Activated CD8-positive, alpha-beta T cell treated with anti-CD3 and anti-CD28 coated beads for 36 hours (primary cell): ENCODE data around the gene TUG1. TPM values are rescaled to one million over a fixed set of nuclear protein-coding genes. Genes with fewer than 3 reads are reported as not detected.

Source experiments
- ATAC-seq: fragments of 200-7000 bp; cut with Tn5 transposase; one replicate; pipeline ENCODE4 v1.10.0; 2021; ENCODE audit warnings: mild to moderate bottlenecking, moderate library complexity
- CTCF ChIA-PET: fragments of 350-600 bp; sonication (Branson Sonifier 250); formaldehyde crosslinking; loops from one replicate; lab custom pipeline; 2021; ENCODE audit warnings: antibody characterized with exemption; lab: Charles Lee
- POLR2A ChIA-PET: fragments of 350-600 bp; sonication (Branson Sonifier 250); formaldehyde crosslinking; loops from one replicate; lab custom pipeline; 2021; ENCODE audit warnings: antibody characterized with exemption; lab: Charles Lee
- DNase-seq: peaks from one replicate; pipeline ENCODE4 v3.0.0-alpha.2; 2020
- H3K27ac Mint-ChIP-seq: one replicate; pipeline ENCODE4 v1.8.0; 2021; ENCODE audit warnings: mild to moderate bottlenecking, mixed read lengths
- H3K27me3 Mint-ChIP-seq: one replicate; pipeline ENCODE4 v1.8.0; 2021; ENCODE audit warnings: mixed read lengths
- H3K36me3 Mint-ChIP-seq: one replicate; pipeline ENCODE4 v1.8.0; 2021; ENCODE audit warnings: low read depth, mixed read lengths
- H3K4me1 Mint-ChIP-seq: one replicate; pipeline ENCODE4 v1.8.0; 2021; ENCODE audit warnings: low read depth, mixed read lengths
- H3K4me3 Mint-ChIP-seq: one replicate; pipeline ENCODE4 v1.8.0; 2021; ENCODE audit warnings: mild to moderate bottlenecking, moderate library complexity, mixed read lengths
- H3K9me3 Mint-ChIP-seq: one replicate; pipeline ENCODE4 v1.8.0; 2021; ENCODE audit warnings: mixed read lengths
- intact Hi-C: fragments of 100-400 bp; cut with micrococcal nuclease; formaldehyde crosslinking; loops from one replicate; pipeline ENCODE4 v1.10.0; 2022
- total RNA-seq, 2 experiments: library from RNA; stranded (reverse); gene quantifications; one replicate each; pipeline ENCODE4 v1.2.3, GENCODE V29; 2021
- TF ChIP-seq, protein P1 (sequence below): fragments of 200-600 bp; IDR thresholded peaks from one replicate; pipeline ENCODE4 v1.8.0; 2022; ENCODE audit warnings: antibody characterized with exemption, mild to moderate bottlenecking

TUG1 gene
- total RNA-seq, result 10 to 100 TPM; 45.2 to 45.7 TPM

- Mint-ChIP-seq H3K4me1 (peaks cover 54% of the 10 kb centered on the region), H3K27ac (peak within 1 kb of the TSS; percentile 97), H3K27me3 (no peaks in the 10 kb centered on the region), H3K36me3 (peaks cover 83% of the 10 kb centered on the region), H3K4me3 (peak within 1 kb of the TSS; percentile 86), H3K9me3 (peaks cover 51% of the 10 kb centered on the region)
- ChIA-PET POLR2A (interaction anchor here (0.6 to 4.5 kb wide), 15 partner anchors 7 to 971 kb away, joined by 3 to 52 read pairs (median 4); partner anchors contain the start of genes PATZ1, RNF185 and SMTN), CTCF (interaction anchor here (0.7 to 3.5 kb wide), 10 partner anchors 9 to 335 kb away, joined by 3 to 38 read pairs (median 5); partner anchors contain the start of genes RNF185 and SMTN)
- ATAC-seq (peak; percentile 93), DNase-seq (peak; percentile 99)
- intact Hi-C loops, result no loop called here
- TF ChIP-seq, protein P1, sequence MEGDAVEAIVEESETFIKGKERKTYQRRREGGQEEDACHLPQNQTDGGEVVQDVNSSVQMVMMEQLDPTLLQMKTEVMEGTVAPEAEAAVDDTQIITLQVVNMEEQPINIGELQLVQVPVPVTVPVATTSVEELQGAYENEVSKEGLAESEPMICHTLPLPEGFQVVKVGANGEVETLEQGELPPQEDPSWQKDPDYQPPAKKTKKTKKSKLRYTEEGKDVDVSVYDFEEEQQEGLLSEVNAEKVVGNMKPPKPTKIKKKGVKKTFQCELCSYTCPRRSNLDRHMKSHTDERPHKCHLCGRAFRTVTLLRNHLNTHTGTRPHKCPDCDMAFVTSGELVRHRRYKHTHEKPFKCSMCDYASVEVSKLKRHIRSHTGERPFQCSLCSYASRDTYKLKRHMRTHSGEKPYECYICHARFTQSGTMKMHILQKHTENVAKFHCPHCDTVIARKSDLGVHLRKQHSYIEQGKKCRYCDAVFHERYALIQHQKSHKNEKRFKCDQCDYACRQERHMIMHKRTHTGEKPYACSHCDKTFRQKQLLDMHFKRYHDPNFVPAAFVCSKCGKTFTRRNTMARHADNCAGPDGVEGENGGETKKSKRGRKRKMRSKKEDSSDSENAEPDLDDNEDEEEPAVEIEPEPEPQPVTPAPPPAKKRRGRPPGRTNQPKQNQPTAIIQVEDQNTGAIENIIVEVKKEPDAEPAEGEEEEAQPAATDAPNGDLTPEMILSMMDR, result no peak
Measured at GRCh38 chr22:30968924-30969531, at the start of gene TUG1. Gene TUG1 (plus strand): TSS chr22:30969265.

- H3K4me1 Mint-ChIP-seq, result peaks cover 15% of the 10 kb centered on the region
- POLR2A ChIA-PET, result interaction anchor here (0.6 to 0.8 kb wide), 2 partner anchors 41 to 165 kb away, joined by 3 read pairs; no protein-coding TSS in a partner anchor
- CTCF ChIA-PET, result interaction anchor here (0.6 to 3.4 kb wide), 30 partner anchors 9 to 658 kb away, joined by 3 to 25 read pairs (median 4); partner anchors contain the start of genes SLC35E4, SMTN and TUG1
Measured at GRCh38 chr22:30919973-30920372, 49.1 kb upstream of the TUG1 start.

DNA sequence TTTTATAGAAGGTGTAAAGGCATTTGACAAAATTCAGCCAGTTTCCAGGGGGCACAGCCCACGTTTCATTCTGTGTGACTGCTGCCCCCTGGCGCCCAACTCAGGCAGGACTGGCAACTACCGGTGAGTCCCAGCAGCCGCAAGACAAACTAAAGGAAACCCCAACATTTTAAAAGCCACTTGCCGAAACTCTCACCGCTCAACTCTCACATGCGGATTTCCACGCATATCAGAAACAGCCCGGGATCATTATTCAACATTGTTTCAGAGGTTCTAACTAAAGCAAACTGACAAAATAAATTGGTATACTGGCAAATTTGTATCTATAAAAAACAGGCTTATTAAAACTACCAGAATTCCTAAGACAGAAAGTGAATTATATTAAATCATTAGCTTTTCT is 48.7 kb upstream of the TUG1 start:
- H3K9me3 Mint-ChIP-seq, result no peaks in the 10 kb centered on the region
- peaks cover 15% of the 10 kb centered on the region for H3K4me1 Mint-ChIP-seq
- intact Hi-C loops, result loop anchor here (2.0 to 10.0 kb wide), 2 partner anchors 158 to 296 kb away; no protein-coding TSS in a partner anchor
- H3K27me3 Mint-ChIP-seq, result no peaks in the 10 kb centered on the region
- ATAC-seq, result peak; percentile 79
- peak; percentile 93 for DNase-seq
- POLR2A ChIA-PET, result interaction anchor here (0.6 to 1.8 kb wide), 2 partner anchors 42 to 165 kb away, joined by 3 to 6 read pairs; no protein-coding TSS in a partner anchor
- H3K27ac Mint-ChIP-seq, result peak overlapping the region; percentile 56
- CTCF ChIA-PET, result interaction anchor here (0.6 to 3.4 kb wide), 30 partner anchors 10 to 658 kb away, joined by 3 to 25 read pairs (median 4); partner anchors contain the start of genes SLC35E4 and SMTN
- H3K36me3 Mint-ChIP-seq, result peaks cover 22% of the 10 kb centered on the region
- H3K4me3 Mint-ChIP-seq, result peak overlapping the region; percentile 73
- TF ChIP-seq, protein P1, result peak; percentile 99

More at GRCh38 chr22:30919973-30920372, 49.1 kb upstream of the TUG1 start:
- intact Hi-C loops, result loop anchor here (2.0 to 10.0 kb wide), 2 partner anchors 157 to 295 kb away; no protein-coding TSS in a partner anchor
- no peak for ATAC-seq
- Mint-ChIP-seq H3K27ac (no peak overlapping the region), H3K27me3 (no peaks in the 10 kb centered on the region), H3K36me3 (peaks cover 20% of the 10 kb centered on the region), H3K9me3 (no peaks in the 10 kb centered on the region), H3K4me3 (peak overlapping the region; percentile 73)
- TF ChIP-seq, protein P1, result no peak
- no peak for DNase-seq

GRCh38 chr22:30921108-30921507 is 48.0 kb upstream of the TUG1 start:
- ChIA-PET CTCF (interaction anchor here (0.6 to 3.4 kb wide), 24 partner anchors 10 to 1168 kb away, joined by 3 to 25 read pairs (median 4); partner anchors contain the start of genes SELENOM, SLC35E4 and SMTN), POLR2A (interaction anchor here (1.3 to 2.3 kb wide), 3 partner anchors 46 to 164 kb away, joined by 5 to 6 read pairs (median 6); no protein-coding TSS in a partner anchor)
- intact Hi-C loops, result loop anchor here (2.0 to 10.0 kb wide), 2 partner anchors 158 to 296 kb away; no protein-coding TSS in a partner anchor
- H3K27ac Mint-ChIP-seq, result peak overlapping the region; percentile 88
- no peaks in the 10 kb centered on the region for H3K9me3 Mint-ChIP-seq
- peak; percentile 24 for DNase-seq
- ATAC-seq, result no peak
- peaks cover 27% of the 10 kb centered on the region for H3K36me3 Mint-ChIP-seq
- H3K27me3 Mint-ChIP-seq, result no peaks in the 10 kb centered on the region
- H3K4me3 Mint-ChIP-seq, result peak overlapping the region; percentile 73
- peaks cover 15% of the 10 kb centered on the region for H3K4me1 Mint-ChIP-seq
- TF ChIP-seq, protein P1, result no peak
